GM15510 (cell line): ENCODE data around the gene KRT33A.

Source experiments
- POLR2A ChIP-seq: IDR thresholded peaks from 3 replicates; pipeline ENCODE4 v1.6.1; 2011; ENCODE audit warnings: borderline replicate concordance; ENCODE audit not compliant: insufficient read length; ENCODE audit errors: extremely low read depth

KRT33A gene

DNA sequence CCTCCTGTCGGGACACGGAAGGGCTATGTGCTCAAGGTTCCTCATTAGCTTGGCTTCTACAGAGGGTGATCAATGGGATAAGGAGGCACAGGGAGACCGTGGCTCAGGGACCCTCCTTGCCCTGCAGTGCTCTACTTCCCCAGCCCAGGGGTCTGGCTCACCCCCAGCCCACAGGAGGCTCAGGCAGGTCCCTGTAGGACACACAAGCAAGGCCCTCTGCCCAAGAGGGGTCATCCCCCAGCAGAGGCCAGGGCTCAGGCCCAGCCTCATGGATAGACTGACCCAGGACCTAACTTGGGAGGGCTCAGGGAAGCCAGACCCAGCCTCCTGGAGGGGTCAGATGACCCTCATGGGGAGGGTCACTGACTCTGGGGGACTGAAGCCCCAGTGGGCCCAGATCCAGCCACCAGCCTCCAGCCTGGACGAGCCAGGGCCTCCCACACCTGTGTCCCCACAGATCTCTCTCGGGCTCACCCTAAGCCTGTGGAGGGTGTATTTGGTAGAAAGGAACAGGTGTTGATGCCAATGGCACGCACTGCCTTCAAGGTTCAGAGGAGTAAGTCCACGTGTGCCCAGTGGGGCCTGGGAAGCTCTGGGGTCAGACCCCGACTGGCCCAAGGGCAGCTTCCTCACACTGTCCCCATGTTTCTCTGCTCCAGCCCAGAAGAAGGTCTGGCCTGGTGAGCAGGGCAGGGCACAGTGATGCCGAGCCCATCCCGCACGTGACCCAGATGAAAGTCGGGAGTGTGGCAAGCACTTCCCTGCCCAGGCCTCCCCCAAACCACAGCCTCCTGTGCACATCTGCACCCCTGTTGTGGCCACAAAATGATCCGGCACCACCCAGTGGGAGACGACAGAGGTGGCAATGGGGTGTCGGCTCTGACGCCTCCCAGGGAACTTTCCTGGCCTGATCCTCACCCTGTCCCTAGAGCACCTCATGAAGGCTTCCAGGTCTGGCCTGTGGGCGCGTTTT lies 24.2 kb downstream of the KRT33A start:
- TF ChIP-seq POLR2A: no peak

DNA sequence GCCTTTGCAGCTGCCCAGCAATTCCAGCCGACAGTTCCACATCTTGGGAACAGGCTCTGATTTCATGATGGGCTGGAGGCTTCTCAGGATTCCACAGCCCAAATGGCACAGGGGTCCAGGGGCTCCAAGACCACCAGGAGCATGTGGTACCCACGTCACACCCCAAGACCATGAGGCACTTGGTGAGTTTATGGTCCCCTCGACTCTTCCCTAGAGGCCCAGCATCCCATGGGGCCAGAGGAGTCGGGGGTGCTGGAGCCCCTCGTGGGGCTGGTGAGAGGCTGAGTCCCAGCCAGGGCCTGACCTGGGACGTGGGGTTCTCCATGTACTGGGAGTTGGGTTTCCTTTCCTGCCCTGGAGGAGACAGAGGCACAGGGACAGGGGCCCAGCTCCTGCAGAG lies 25.0 kb downstream of the KRT33A start:
- no peak for TF ChIP-seq POLR2A

- no peak for TF ChIP-seq POLR2A
These were observed 25.5 kb downstream of the KRT33A start for GRCh38 chr17:41325126-41325525.

GRCh38 chr17:41324180-41325075 lies 26.2 kb downstream of the KRT33A start:
- no peak for TF ChIP-seq POLR2A

GRCh38 chr17:41322903-41323895 lies 27.4 kb downstream of the KRT33A start:
- no peak for TF ChIP-seq POLR2A

- TF ChIP-seq POLR2A: no peak
These were observed 28.3 kb downstream of the KRT33A start for GRCh38 chr17:41322094-41322902.

GRCh38 chr17:41318231-41318630 lies 32.4 kb downstream of the KRT33A start:
- TF ChIP-seq POLR2A: no peak

DNA sequence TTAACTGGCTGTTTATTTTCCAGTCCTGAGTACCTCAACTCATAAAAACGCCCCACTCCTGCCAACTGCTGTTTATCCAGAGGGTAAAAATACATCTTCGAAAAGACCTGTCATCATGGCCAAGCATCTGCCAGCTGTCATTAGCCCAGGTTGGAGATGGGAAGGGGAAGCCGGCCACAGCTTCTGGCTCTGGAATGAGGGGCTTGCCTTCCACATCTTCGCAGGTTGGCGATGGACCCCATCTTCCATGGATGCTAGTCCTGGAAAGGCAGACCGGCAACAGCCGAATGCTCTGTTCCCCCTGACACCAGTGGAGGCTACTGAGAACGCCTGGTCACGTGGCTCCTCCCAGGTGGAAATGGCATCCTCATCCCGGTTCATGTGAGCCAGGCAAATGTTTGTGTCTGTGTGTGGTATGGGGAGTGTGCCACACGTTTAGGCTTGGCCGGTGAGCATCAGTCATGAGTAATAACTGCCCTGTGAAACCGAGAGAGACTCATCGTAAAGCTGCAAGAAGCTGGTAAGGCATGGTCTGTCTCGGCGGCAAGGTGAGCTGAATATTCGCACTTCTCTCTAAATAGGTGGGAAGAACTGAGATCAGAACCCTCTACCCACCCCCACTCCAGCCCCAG lies 34.7 kb downstream of the KRT33A start:
- no peak for TF ChIP-seq POLR2A

- TF ChIP-seq POLR2A: no peak
These were observed 35.3 kb downstream of the KRT33A start, which contains the start of gene KRTAP17-1 for GRCh38 chr17:41315204-41315794. Gene KRTAP17-1 (minus strand): TSS chr17:41315710. CDS start chr17:41315650, 60 bp downstream.

GRCh38 chr17:41311111-41311510 lies 39.5 kb downstream of the KRT33A start:
- no peak for TF ChIP-seq POLR2A

DNA sequence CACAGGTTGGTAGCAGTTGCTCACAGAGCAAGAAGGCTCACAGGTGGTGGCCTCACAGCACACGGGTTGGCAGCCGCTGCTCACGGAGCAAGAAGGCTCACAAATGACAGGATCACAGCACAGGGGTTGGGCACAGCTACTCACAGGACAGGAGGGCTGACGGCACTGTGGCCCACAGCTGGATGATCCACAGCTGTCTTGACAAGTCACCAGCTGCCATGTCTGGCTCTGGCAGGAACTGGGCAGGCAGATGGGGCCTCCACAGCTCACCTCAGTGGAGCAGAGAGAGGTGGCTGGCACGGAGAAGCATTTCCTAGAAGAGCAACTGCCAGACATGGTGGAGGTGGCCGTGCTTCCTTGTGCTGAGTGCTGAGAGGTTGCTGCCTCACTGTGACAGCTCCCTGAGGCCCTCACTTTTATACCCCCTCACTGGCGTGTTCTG lies 41.7 kb downstream of the KRT33A start, which contains the start of gene KRTAP16-1:
KRTAP16-1 (minus strand) TSS at position 392 of the 442 bp plus-strand sequence; CDS start at position 336, 56 bp downstream.
- TF ChIP-seq POLR2A: no peak

GRCh38 chr17:41308251-41308917 lies 42.2 kb downstream of the KRT33A start:
- no peak for TF ChIP-seq POLR2A

DNA sequence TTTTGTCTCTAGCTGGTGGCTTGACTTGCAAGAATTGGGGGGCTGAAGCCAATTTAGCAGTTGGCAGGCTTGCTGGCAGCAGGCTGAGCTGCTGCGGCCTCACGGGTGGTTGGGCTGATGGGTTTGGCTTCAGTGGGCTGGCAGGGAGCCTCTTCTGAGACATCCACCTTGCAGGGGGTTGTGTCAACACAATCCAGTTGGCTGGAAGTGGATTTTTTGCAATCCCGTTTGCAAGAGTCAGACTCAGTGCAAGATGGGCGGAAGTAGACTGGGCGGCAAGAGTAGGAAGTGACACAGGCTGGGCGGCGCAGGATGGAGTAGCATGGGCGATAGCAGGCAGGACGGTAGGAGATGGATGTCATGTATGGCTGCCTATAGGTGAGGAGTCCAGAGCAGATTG lies 43.0 kb downstream of the KRT33A start:
- no peak for TF ChIP-seq POLR2A
